HG02840 (cell line): Measurements from ENCODE around the gene SCN1B.

ENCODE experiments used
- ATAC-seq: cut with Tn5 transposase; IDR thresholded peaks from one replicate; pipeline ENCODE4 v1.9.1; 2021; ENCODE audit warnings: mild to moderate bottlenecking, moderate library complexity, moderate number of reproducible peaks; ENCODE audit not compliant: unreplicated experiment, low FRiP score

SCN1B gene

GRCh38 chr19:35051796-35052195 lies 21.5 kb downstream of the SCN1B start:
- no peak for ATAC-seq

- no peak for ATAC-seq
Observed at GRCh38 chr19:35052599-35053190, 22.4 kb downstream of the SCN1B start.

- no peak for ATAC-seq
Observed at GRCh38 chr19:35053667-35054293, 23.5 kb downstream of the SCN1B start.

GRCh38 chr19:35054626-35055025 lies 24.4 kb downstream of the SCN1B start:
- ATAC-seq: no peak

DNA sequence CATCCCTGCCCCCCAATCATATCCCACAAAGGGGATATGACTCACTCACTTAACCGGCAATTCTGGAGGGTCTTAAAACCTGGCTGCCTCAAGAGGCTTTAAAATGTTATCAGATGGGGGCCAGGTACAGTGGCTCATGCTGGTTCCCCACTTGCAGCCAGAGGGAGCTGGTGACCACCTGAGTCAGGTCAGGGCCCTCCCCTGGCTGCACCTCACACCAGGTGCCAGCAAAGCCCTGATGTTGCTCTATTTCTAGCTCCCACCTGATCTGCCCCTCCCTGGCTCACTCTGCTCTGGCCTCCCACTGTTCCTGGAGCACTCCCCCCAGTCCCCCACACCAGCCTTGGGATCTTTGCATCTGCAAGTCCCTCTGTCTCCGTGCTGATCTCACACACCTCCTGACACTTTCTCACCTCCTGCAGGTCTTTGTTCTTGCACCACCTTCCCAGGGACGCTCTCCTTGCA lies 25.5 kb downstream of the SCN1B start:
- ATAC-seq: no peak

- no peak for ATAC-seq
Observed at GRCh38 chr19:35056513-35057063, 26.3 kb downstream of the SCN1B start.

DNA sequence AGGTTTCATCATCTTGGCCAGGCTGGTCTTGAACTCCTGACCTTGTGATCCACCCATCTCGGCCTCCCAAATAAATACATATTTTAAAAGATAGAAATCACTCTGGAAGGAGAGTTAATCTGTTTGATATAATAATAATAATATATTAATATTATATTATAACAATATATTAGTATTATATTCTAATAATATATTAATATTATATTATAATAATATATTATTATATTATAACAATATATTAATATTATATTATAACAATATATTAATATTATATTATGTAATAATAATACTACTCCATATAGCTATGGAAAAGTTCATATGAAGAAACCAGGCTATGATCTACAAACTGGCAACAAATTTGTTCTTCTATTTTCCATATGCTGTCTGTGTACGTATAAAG lies 28.1 kb downstream of the SCN1B start:
- ATAC-seq: no peak

- ATAC-seq: no peak
Observed at GRCh38 chr19:35059006-35059798, 28.9 kb downstream of the SCN1B start.

GRCh38 chr19:35059799-35060091 lies 29.5 kb downstream of the SCN1B start:
- ATAC-seq: no peak

DNA sequence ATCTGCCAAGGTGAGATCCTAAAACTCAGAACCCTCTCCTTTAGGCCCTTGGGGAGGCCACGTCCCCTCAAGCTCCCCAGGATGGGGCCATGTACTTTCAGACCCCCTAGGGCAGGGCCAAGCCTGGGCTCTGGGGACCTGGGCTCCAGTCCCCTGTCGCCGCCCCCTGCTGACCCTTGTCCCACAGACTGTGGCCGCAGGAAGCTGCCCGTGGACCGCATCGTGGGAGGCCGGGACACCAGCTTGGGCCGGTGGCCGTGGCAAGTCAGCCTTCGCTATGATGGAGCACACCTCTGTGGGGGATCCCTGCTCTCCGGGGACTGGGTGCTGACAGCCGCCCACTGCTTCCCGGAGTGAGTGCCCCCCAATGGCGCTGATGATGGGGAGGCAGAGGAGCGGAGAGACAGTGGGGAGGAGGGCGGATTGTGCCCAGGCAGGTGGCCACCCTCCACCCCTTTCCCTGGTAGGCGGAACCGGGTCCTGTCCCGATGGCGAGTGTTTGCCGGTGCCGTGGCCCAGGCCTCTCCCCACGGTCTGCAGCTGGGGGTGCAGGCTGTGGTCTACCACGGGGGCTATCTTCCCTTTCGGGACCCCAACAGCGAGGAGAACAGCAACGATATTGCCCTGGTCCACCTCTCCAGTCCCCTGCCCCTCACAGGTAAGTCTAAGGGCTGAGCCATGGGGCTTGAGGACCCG lies 30.0 kb downstream of the SCN1B start:
- ATAC-seq: no peak

DNA sequence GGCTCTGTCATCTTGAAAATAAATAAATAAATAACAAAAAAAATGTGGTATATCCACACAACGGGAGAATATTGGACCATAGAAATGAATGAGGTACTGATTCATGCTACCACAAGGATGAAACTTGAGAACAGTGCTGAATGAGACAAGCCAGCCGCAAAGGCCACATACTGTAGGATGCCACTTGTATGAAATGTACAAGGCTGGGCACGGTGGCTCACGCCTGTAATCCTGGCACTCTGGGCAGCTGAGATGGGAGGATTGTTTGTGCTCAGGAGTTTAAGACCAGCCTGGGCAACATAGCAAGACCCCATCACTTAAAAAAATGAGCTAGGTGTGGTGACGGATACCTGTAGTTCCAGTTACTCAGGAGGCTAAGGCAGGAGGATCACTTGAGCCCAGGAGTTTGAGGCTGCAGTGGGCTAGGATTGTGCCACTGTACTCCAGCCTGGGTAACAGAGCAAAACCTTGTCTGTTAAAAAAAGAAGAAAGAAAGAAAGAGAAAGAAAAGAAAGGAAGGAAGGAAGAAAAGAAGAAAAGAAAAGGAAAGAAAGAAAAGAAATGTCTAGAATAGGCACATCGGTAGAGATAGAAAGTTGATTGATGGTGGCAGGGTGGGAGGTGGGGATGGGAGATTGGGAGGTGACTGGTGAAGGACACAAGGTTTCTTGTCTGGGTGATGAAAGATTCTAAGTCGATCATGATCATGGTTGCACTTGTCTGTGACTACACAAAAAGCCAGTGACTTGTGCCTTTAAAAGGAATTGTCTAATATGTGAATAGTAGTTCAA lies 31.5 kb downstream of the SCN1B start:
- ATAC-seq: no peak

GRCh38 chr19:35062942-35063341 lies 32.7 kb downstream of the SCN1B start:
- ATAC-seq: no peak

DNA sequence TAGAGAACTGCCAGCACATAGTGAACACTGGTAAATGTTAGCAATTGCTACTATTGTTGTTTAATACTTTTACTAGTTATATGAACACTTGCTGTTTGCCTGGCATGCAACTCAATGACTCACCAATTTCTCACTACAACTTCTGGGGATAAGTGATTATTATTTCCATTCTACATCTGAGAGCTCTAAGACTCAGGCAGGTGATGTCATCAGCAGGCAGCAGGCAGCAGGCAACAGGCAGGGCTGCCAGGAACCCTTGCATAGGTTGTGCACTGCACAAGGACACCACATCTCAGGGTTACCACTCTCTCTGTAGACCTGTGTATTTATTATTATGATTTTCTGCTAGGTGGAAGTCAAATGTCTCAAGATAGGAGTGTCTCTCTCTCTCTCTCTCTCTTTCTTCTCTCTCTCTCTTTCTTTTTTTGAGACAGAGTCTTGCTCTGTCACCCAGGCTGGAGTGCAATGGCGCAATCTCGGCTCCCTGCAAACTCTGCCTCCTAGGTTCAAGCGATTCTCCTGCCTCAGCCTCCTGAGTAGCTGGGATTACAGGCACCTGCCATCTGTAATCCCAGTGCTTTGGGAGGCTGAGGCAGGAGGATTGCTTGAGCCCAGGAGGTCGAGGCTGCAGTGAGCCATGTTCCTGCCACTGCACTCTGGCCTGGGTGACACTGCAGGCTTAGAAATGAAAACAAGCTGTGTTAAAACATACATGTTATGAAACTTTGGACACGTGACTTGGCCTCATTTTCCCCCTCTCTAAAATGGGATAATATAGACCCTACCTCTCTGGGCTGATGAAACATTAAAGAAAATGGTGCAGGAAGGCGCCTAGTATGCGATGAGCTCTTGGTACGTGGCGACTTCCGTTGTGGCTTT lies 33.9 kb downstream of the SCN1B start:
- ATAC-seq: no peak

DNA sequence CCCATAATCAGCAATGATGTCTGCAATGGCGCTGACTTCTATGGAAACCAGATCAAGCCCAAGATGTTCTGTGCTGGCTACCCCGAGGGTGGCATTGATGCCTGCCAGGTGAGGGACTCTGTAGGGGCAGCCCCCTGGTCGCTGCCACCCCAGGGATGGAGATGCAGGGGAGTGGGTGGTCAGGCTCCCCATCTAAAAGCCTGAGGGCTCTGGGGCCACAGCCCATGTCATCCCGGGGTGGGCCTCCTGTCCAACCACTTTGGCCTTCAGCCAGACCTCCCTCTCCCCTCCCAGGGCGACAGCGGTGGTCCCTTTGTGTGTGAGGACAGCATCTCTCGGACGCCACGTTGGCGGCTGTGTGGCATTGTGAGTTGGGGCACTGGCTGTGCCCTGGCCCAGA lies 35.3 kb downstream of the SCN1B start:
- no peak for ATAC-seq

GRCh38 chr19:35066121-35066520 lies 35.9 kb downstream of the SCN1B start:
- ATAC-seq: no peak

GRCh38 chr19:35066691-35067563 lies 36.7 kb downstream of the SCN1B start:
- no peak for ATAC-seq

GRCh38 chr19:35068941-35069634 lies 38.8 kb downstream of the SCN1B start:
- ATAC-seq: no peak

DNA sequence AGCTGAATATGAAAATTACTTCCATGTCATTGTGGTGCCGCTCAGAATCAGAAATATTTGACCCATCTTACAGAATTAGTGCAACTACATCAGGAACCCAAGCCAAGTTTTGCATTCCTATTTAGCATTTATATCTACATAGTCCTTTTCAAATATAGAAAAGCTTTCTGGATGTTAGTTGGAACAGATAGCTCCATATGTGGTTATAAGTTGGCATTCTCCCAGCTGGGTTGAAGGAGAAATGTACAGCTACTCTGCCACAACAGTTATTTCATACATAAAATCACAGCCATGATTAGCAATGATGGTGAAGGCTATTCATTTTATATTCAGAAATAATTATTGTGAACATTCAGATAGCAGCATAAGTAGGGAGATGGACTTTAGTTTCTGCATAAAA lies 39.4 kb downstream of the SCN1B start:
- ATAC-seq: no peak
